GM23338 (cell line): ENCODE data around the gene LBX1. TPM values are rescaled to one million over a fixed set of nuclear protein-coding genes. Genes with fewer than 3 reads are reported as not detected.
A peak's percentile ranks its signal among the peaks of the same experiment; 100 is the strongest.

Source experiments
- ATAC-seq: fragments of 200-7000 bp; cut with Tn5 transposase; 3 replicates; pipeline ENCODE4 v1.9.1; 2020
- DNase-seq: peaks from one replicate; pipeline ENCODE4 v3.0.0-alpha.2; 2015; ENCODE audit warnings: low spot score
- H2AFZ ChIP-seq: fragments of 200-600 bp; sonication (generic); 2 replicates; pipeline ENCODE4 v1.8.0; 2016; ENCODE audit warnings: antibody characterized with exemption, mild to moderate bottlenecking, moderate library complexity
- H3F3A ChIP-seq: fragments of 200-600 bp; sonication (generic); replicated peaks from 2 replicates; pipeline ENCODE4 v1.8.0; 2017; ENCODE audit warnings: antibody characterized with exemption, mixed run types, low read depth
- H3K27ac ChIP-seq: fragments of 200-600 bp; sonication (generic); 2 replicates; pipeline ENCODE4 v1.6.1; 2016; ENCODE audit warnings: low read depth
- H3K27me3 ChIP-seq: fragments of 200-600 bp; sonication (generic); 2 replicates; pipeline ENCODE4 v1.8.0; 2016; ENCODE audit warnings: mild to moderate bottlenecking, mixed run types, moderate library complexity; ENCODE audit not compliant: insufficient read depth
- H3K36me3 ChIP-seq: fragments of 200-600 bp; sonication (generic); 2 replicates; pipeline ENCODE4 v1.8.0; 2016; ENCODE audit warnings: mild to moderate bottlenecking; ENCODE audit not compliant: insufficient read depth
- H3K4me1 ChIP-seq: fragments of 200-600 bp; sonication (generic); 2 replicates; pipeline ENCODE4 v1.8.0; 2016; ENCODE audit warnings: mild to moderate bottlenecking, moderate library complexity; ENCODE audit not compliant: insufficient read depth
- H3K4me2 ChIP-seq: fragments of 200-600 bp; sonication (generic); 2 replicates; pipeline ENCODE4 v1.7.1; 2017; ENCODE audit warnings: mixed run types
- H3K4me3 ChIP-seq: fragments of 200-600 bp; sonication (generic); 2 replicates; pipeline ENCODE4 v1.6.1; 2016; ENCODE audit warnings: mixed run types
- H3K79me2 ChIP-seq: fragments of 200-600 bp; sonication (generic); replicated peaks from 2 replicates; pipeline ENCODE4 v1.8.0; 2017; ENCODE audit warnings: mild to moderate bottlenecking; ENCODE audit not compliant: insufficient read depth
- H3K9me2 ChIP-seq: fragments of 200-600 bp; sonication (generic); 2 replicates; pipeline ENCODE4 v1.8.0; 2017; ENCODE audit not compliant: insufficient read depth
- H4K20me1 ChIP-seq: fragments of 200-600 bp; sonication (generic); replicated peaks from 2 replicates; pipeline ENCODE4 v1.8.0; 2017; ENCODE audit warnings: mild to moderate bottlenecking; ENCODE audit not compliant: insufficient read depth
- H3K27ac Mint-ChIP-seq: 2 replicates; pipeline ENCODE4 v1.8.0; 2020; ENCODE audit warnings: inconsistent platforms, mild to moderate bottlenecking, moderate library complexity, mixed read lengths
- H3K27me3 Mint-ChIP-seq: 3 replicates; pipeline ENCODE4 v1.8.0; 2022; ENCODE audit warnings: low read depth, mild to moderate bottlenecking, moderate library complexity, mixed read lengths, inconsistent platforms; ENCODE audit not compliant: insufficient read depth, poor library complexity
- H3K36me3 Mint-ChIP-seq: 3 replicates; pipeline ENCODE4 v1.8.0; 2021; ENCODE audit warnings: low read depth, mild to moderate bottlenecking, inconsistent platforms, moderate library complexity, mixed read lengths
- H3K4me1 Mint-ChIP-seq: 3 replicates; pipeline ENCODE4 v1.8.0; 2020; ENCODE audit warnings: mild to moderate bottlenecking, inconsistent platforms, mixed read lengths
- H3K4me3 Mint-ChIP-seq: 3 replicates; pipeline ENCODE4 v1.8.0; 2021; ENCODE audit warnings: moderate library complexity, mild to moderate bottlenecking, inconsistent platforms, mixed read lengths
- H3K9me3 Mint-ChIP-seq: 3 replicates; pipeline ENCODE4 v1.8.0; 2020; ENCODE audit warnings: moderate library complexity, mild to moderate bottlenecking, inconsistent platforms, mixed read lengths
- CREB1 ChIP-seq: fragments of 250-450 bp; sonication (Bioruptor Pico); IDR thresholded peaks from 2 replicates; pipeline ENCODE4 v1.5.0; 2020; ENCODE audit warnings: low read depth, mild to moderate bottlenecking, moderate library complexity
- EZH2 ChIP-seq: fragments of 200-600 bp; sonication (generic); IDR thresholded peaks from one replicate; pipeline ENCODE4 v1.8.0; 2017; ENCODE audit warnings: antibody characterized with exemption, mild to moderate bottlenecking, low read depth; ENCODE audit not compliant: unreplicated experiment
- EZH2phosphoT487 ChIP-seq: fragments of 200-600 bp; sonication (generic); IDR thresholded peaks from one replicate; pipeline ENCODE4 v1.8.1; 2018; ENCODE audit warnings: antibody characterized with exemption; ENCODE audit not compliant: unreplicated experiment
- ZNF114 ChIP-seq: fragments of 250-450 bp; sonication (Bioruptor Pico); IDR thresholded peaks from 2 replicates; pipeline ENCODE4 v1.5.0; 2020; ENCODE audit warnings: mild to moderate bottlenecking, moderate library complexity
- long read RNA-seq: library from polyadenylated mRNA; unstranded; transcript quantifications from one replicate; pipeline ENCODE4 v2.0.0, GENCODE V29; 2020; ENCODE audit not compliant: unreplicated experiment
- polyA plus RNA-seq: library from polyadenylated mRNA; unstranded; fragments of >200 nt; fragmentation: Nextera tagmentation; extraction: Ambion mirVana; gene quantifications from 2 replicates; pipeline ENCODE4 v1.2.1, GENCODE V29; 2016
- total RNA-seq: library from RNA; depleted of rRNA; stranded (reverse); fragments of >200 nt; shearing (Covaris generic); gene quantifications from 2 replicates; pipeline ENCODE4 v1.2.3, GENCODE V29; 2014; rRNA removed
- TF ChIP-seq, protein P1 (sequence below): IDR thresholded peaks from one replicate; pipeline ENCODE4 v1.6.1; 2018; ENCODE audit warnings: antibody characterized with exemption; ENCODE audit not compliant: unreplicated experiment

The LBX1 gene
- total RNA-seq = not detected in 2 replicates
- not detected in 2 replicates for polyA plus RNA-seq
- long read RNA-seq = 0 reads

GRCh38 chr10:101229266-101230182 lies at the start of gene LBX1:
Gene LBX1 (minus strand): TSS chr10:101229463. CDS start chr10:101228815, 648 bp downstream.
- peaks cover 33% of the 10 kb centered on the region for H4K20me1 ChIP-seq
- peak within 1 kb of the TSS; percentile 54; the same call in 2 of the 3 replicates for H3K4me3 Mint-ChIP-seq
- peak within 1 kb of the TSS; percentile 71 for H3K4me2 ChIP-seq

GRCh38 chr10:101273741-101274140 lies 44.5 kb upstream of the LBX1 start:
- H3K9me3 Mint-ChIP-seq = no peaks in the 10 kb centered on the region
- Histone ChIP-seq H3K4me3 (no peak overlapping the region), H3K27me3 (no peaks in the 10 kb centered on the region), H3K4me2 (no peak overlapping the region), H3K79me2 (no peaks in the 10 kb centered on the region), H3K27ac (no peak overlapping the region), H3F3A (no peaks in the 10 kb centered on the region), H2AFZ (no peak overlapping the region), H3K4me1 (no peaks in the 10 kb centered on the region), H4K20me1 (no peaks in the 10 kb centered on the region), H3K9me2 (no peaks in the 10 kb centered on the region), H3K36me3 (no peaks in the 10 kb centered on the region)
- TF ChIP-seq ZNF114 = no peak
- DNase-seq = no peak
- H3K27me3 Mint-ChIP-seq = peaks cover 11% of the 10 kb centered on the region
- no peak overlapping the region for H3K4me3 Mint-ChIP-seq
- no peak for ATAC-seq
- no peaks in the 10 kb centered on the region for H3K36me3 Mint-ChIP-seq
- H3K27ac Mint-ChIP-seq = no peak overlapping the region
- H3K4me1 Mint-ChIP-seq = peaks cover 7% of the 10 kb centered on the region

More at GRCh38 chr10:101229266-101230182, at the start of gene LBX1:
- Mint-ChIP-seq H3K27ac (no peak within 1 kb of the TSS), H3K9me3 (peaks cover 15% of the 10 kb centered on the region), H3K4me1 (peaks cover 40% of the 10 kb centered on the region), H3K36me3 (no peaks in the 10 kb centered on the region), H3K27me3 (peaks cover 96% of the 10 kb centered on the region)
- peaks cover 100% of the 10 kb centered on the region for H3K27me3 ChIP-seq
- ATAC-seq (peak; percentile 1; the same call in 2 of the 3 replicates), DNase-seq (peak; percentile 43)
- no peak within 1 kb of the TSS for H3K27ac ChIP-seq
- no peak within 1 kb of the TSS for H2AFZ ChIP-seq
- peak within 1 kb of the TSS; percentile 36 for H3K4me3 ChIP-seq
- TF ChIP-seq EZH2 (peak; percentile 100), CREB1 (CRISPR knock-in tag) (no peak), EZH2phosphoT487 (peak; percentile 74), ZNF114 (no peak)
- peaks cover 32% of the 10 kb centered on the region for H3K4me1 ChIP-seq
- peaks cover 10% of the 10 kb centered on the region; the same call in 1 of the 2 replicates for H3F3A ChIP-seq
- no peaks in the 10 kb centered on the region for H3K9me2 ChIP-seq
- H3K36me3 ChIP-seq = no peaks in the 10 kb centered on the region
- H3K79me2 ChIP-seq = no peaks in the 10 kb centered on the region

GRCh38 chr10:101273330-101273729 lies 44.1 kb upstream of the LBX1 start:
- H3K4me1 ChIP-seq = no peaks in the 10 kb centered on the region
- no peaks in the 10 kb centered on the region for H4K20me1 ChIP-seq
- H3F3A ChIP-seq = no peaks in the 10 kb centered on the region
- no peak overlapping the region for H3K4me3 ChIP-seq
- Mint-ChIP-seq H3K4me1 (peaks cover 7% of the 10 kb centered on the region), H3K4me3 (no peak overlapping the region), H3K36me3 (no peaks in the 10 kb centered on the region), H3K9me3 (no peaks in the 10 kb centered on the region), H3K27me3 (peaks cover 11% of the 10 kb centered on the region), H3K27ac (no peak overlapping the region)
- H3K9me2 ChIP-seq = no peaks in the 10 kb centered on the region
- DNase-seq (no peak), ATAC-seq (no peak)
- no peak overlapping the region for H3K4me2 ChIP-seq
- no peaks in the 10 kb centered on the region for H3K36me3 ChIP-seq
- H3K79me2 ChIP-seq = no peaks in the 10 kb centered on the region
- no peaks in the 10 kb centered on the region for H3K27me3 ChIP-seq
- H2AFZ ChIP-seq = no peak overlapping the region
- no peak overlapping the region for H3K27ac ChIP-seq
- TF ChIP-seq, protein P1, sequence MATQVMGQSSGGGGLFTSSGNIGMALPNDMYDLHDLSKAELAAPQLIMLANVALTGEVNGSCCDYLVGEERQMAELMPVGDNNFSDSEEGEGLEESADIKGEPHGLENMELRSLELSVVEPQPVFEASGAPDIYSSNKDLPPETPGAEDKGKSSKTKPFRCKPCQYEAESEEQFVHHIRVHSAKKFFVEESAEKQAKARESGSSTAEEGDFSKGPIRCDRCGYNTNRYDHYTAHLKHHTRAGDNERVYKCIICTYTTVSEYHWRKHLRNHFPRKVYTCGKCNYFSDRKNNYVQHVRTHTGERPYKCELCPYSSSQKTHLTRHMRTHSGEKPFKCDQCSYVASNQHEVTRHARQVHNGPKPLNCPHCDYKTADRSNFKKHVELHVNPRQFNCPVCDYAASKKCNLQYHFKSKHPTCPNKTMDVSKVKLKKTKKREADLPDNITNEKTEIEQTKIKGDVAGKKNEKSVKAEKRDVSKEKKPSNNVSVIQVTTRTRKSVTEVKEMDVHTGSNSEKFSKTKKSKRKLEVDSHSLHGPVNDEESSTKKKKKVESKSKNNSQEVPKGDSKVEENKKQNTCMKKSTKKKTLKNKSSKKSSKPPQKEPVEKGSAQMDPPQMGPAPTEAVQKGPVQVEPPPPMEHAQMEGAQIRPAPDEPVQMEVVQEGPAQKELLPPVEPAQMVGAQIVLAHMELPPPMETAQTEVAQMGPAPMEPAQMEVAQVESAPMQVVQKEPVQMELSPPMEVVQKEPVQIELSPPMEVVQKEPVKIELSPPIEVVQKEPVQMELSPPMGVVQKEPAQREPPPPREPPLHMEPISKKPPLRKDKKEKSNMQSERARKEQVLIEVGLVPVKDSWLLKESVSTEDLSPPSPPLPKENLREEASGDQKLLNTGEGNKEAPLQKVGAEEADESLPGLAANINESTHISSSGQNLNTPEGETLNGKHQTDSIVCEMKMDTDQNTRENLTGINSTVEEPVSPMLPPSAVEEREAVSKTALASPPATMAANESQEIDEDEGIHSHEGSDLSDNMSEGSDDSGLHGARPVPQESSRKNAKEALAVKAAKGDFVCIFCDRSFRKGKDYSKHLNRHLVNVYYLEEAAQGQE = no peak
